HEK293T (cell line): ENCODE data around the gene DNAH8.

Source experiments
- BHLHE40 ChIP-seq: fragments of 450-650 bp; IDR thresholded peaks from 2 replicates; pipeline ENCODE4 v1.6.1; 2016; ENCODE audit warnings: mild to moderate bottlenecking, moderate library complexity, borderline replicate concordance
- ELF4 ChIP-seq: fragments of 450-650 bp; IDR thresholded peaks from 2 replicates; pipeline ENCODE4 v1.6.1; 2017; ENCODE audit warnings: antibody characterized with exemption
- FOXA1 ChIP-seq: fragments of 450-650 bp; IDR thresholded peaks from 2 replicates; pipeline ENCODE4 v1.6.1; 2016; ENCODE audit warnings: mild to moderate bottlenecking
- FOXK2 ChIP-seq: fragments of 450-650 bp; IDR thresholded peaks from 2 replicates; pipeline ENCODE4 v1.6.1; 2016; ENCODE audit warnings: mild to moderate bottlenecking
- L3MBTL2 ChIP-seq: fragments of 450-650 bp; conservative IDR thresholded peaks from 2 replicates; pipeline ENCODE4 v1.6.1; 2016; ENCODE audit warnings: mild to moderate bottlenecking
- LEF1 ChIP-seq: fragments of 450-650 bp; IDR thresholded peaks from 2 replicates; pipeline ENCODE4 v1.6.1; 2017; ENCODE audit warnings: mild to moderate bottlenecking, borderline replicate concordance
- NFRKB ChIP-seq: fragments of 450-650 bp; IDR thresholded peaks from 2 replicates; pipeline ENCODE4 v1.6.1; 2016; ENCODE audit warnings: mild to moderate bottlenecking, moderate library complexity
- SP1 ChIP-seq: fragments of 450-650 bp; IDR thresholded peaks from 2 replicates; pipeline ENCODE4 v1.6.1; 2017
- SUZ12 ChIP-seq: fragments of 450-650 bp; IDR thresholded peaks from 2 replicates; pipeline ENCODE4 v1.6.1; 2016; ENCODE audit warnings: mild to moderate bottlenecking
- TARDBP ChIP-seq: fragments of 450-650 bp; IDR thresholded peaks from 2 replicates; pipeline ENCODE4 v1.6.1; 2016

GRCh38 chr6:38837101-38837500 is 122.0 kb downstream of the DNAH8 start:
- no peak for TF ChIP-seq L3MBTL2
- TF ChIP-seq FOXA1, result no peak
- no peak for TF ChIP-seq LEF1
- TF ChIP-seq SUZ12, result no peak
- TF ChIP-seq TARDBP, result no peak
- no peak for TF ChIP-seq SP1
- TF ChIP-seq BHLHE40, result no peak
- TF ChIP-seq FOXK2, result no peak
- no peak for TF ChIP-seq ELF4
- TF ChIP-seq NFRKB, result no peak
